Testis (tissue), 3 donors: ENCODE data around the gene FOS. TPM values are rescaled to one million over a fixed set of nuclear protein-coding genes. Genes with fewer than 3 reads are reported as not detected.
A peak's percentile ranks its signal among the peaks of the same experiment; 100 is the strongest.

Source experiments
- DNase-seq: peaks from one replicate; pipeline ENCODE4 v3.0.0-alpha.2; 2019
- H3K27ac ChIP-seq, 2 donors: fragments of 200-600 bp; sonication (generic); one replicate each; pipeline ENCODE4 v1.5.1; 2019
- H3K27me3 ChIP-seq: fragments of 200-600 bp; sonication (generic); one replicate; pipeline ENCODE4 v1.5.1; 2019
- H3K36me3 ChIP-seq: fragments of 200-600 bp; sonication (generic); one replicate; pipeline ENCODE4 v1.5.1; 2017; ENCODE audit warnings: low read depth; ENCODE audit errors: missing control alignments
- H3K4me1 ChIP-seq: fragments of 200-600 bp; sonication (generic); one replicate; pipeline ENCODE4 v1.5.1; 2019
- H3K4me3 ChIP-seq, 2 donors: fragments of 200-600 bp; sonication (generic); one replicate each; pipeline ENCODE4 v1.5.1; 2017 to 2019
- H3K9me3 ChIP-seq: fragments of 200-600 bp; sonication (generic); one replicate; pipeline ENCODE4 v1.5.1; 2017
- CTCF ChIP-seq, 3 experiments: fragments of 450-650 bp in 2 of 3; fragments of 200-600 bp in 1 of 3; sonication (generic) in 1 of 3; IDR thresholded peaks; one replicate each; pipeline ENCODE4 v1.5.1; 2016 to 2019; ENCODE audit warnings: antibody characterized with exemption in 3 of 3, mild to moderate bottlenecking in 2 of 3, moderate library complexity in 1 of 3
- POLR2A ChIP-seq: fragments of 450-650 bp; IDR thresholded peaks from one replicate; pipeline ENCODE4 v1.6.1; 2017; ENCODE audit warnings: antibody characterized with exemption, mild to moderate bottlenecking, moderate library complexity
- WGBS, 2 donors: methylation state at CpG; one replicate each; pipeline ENCODE4 v1.1.5; 2018; 5-methylcytosine and 5-hydroxymethylcytosine counted together
- intact Hi-C: fragments of 100-400 bp; cut with DNase I; formaldehyde crosslinking; loops from one replicate; pipeline ENCODE4 v1.15.1; 2023; ENCODE audit warnings: low total_unique reads
- polyA plus RNA-seq: library from polyadenylated mRNA; stranded (reverse); fragments of 350-450 nt; fragmentation: Illumina TruSeq; extraction: RNeasy Lipid Tissue Mini Kit (QIAGEN cat#74804); gene quantifications from one replicate; pipeline ENCODE4 v1.2.3, GENCODE V29; 2014; ENCODE audit warnings: low read depth, low replicate concordance; ENCODE audit not compliant: insufficient read depth
- total RNA-seq, 2 donors: library from RNA; depleted of rRNA; stranded (reverse); fragments of >200 nt; gene quantifications; one replicate each; pipeline ENCODE4 v1.2.3, GENCODE V29; 2016

FOS gene
- total and polyA plus RNA-seq, 3 donors from 2014 or later, result 44.2 to 247 (median 66.1) TPM

GRCh38 chr14:75236901-75237419 lies 41.7 kb upstream of the FOS start:
- DNase-seq, result no peak
- no peaks in the 10 kb centered on the region for H3K9me3 ChIP-seq
- WGBS, 2 donors, result 45 to 60% methylated on average over 9 of the region's 9 CpGs
- peak overlapping the region; percentile 76 to 83 for H3K27ac ChIP-seq
- peaks cover 37% of the 10 kb centered on the region for H3K4me1 ChIP-seq
- H3K36me3 ChIP-seq, result no peaks in the 10 kb centered on the region
- H3K27me3 ChIP-seq, result no peaks in the 10 kb centered on the region
- TF ChIP-seq POLR2A (no peak), CTCF (IDR thresholded peaks at IDR 0.05) (no peak)
- intact Hi-C loops, result no loop called here
- no peak overlapping the region for H3K4me3 ChIP-seq

- no peaks in the 10 kb centered on the region for H3K27me3 ChIP-seq
- H3K27ac ChIP-seq, result peak overlapping the region; percentile 9 to 76
- DNase-seq, result no peak
- no peaks in the 10 kb centered on the region for H3K9me3 ChIP-seq
- no peak for TF ChIP-seq POLR2A
- no peak for TF ChIP-seq CTCF (IDR thresholded peaks at IDR 0.05)
- peaks cover 37% of the 10 kb centered on the region for H3K4me1 ChIP-seq
- intact Hi-C loops, result no loop called here
- 49 to 74% methylated on average over 10 to 11 of the region's 11 CpGs for WGBS, 2 donors
- no peak overlapping the region for H3K4me3 ChIP-seq
- H3K36me3 ChIP-seq, result no peaks in the 10 kb centered on the region
These were observed 39.7 kb upstream of the FOS start for GRCh38 chr14:75238756-75239455.

GRCh38 chr14:75240781-75241180 lies 37.8 kb upstream of the FOS start:
- no peaks in the 10 kb centered on the region for H3K27me3 ChIP-seq
- intact Hi-C loops, result no loop called here
- peaks cover 37% of the 10 kb centered on the region for H3K4me1 ChIP-seq
- no peak overlapping the region for H3K4me3 ChIP-seq
- H3K27ac ChIP-seq, result no peak overlapping the region
- H3K9me3 ChIP-seq, result no peaks in the 10 kb centered on the region
- no peak for TF ChIP-seq CTCF (IDR thresholded peaks at IDR 0.05)
- no peak for TF ChIP-seq POLR2A
- 93 to 95% methylated on average over 6 of the region's 6 CpGs for WGBS, 2 donors
- no peak for DNase-seq
- H3K36me3 ChIP-seq, result no peaks in the 10 kb centered on the region

- DNase-seq, result peak; percentile 50
- intact Hi-C loops, result no loop called here
- WGBS, 2 donors, result 57 to 63% methylated on average over 12 of the region's 12 CpGs
- Histone ChIP-seq H3K27ac (no peak overlapping the region), H3K36me3 (no peaks in the 10 kb centered on the region), H3K27me3 (no peaks in the 10 kb centered on the region), H3K4me1 (peaks cover 21% of the 10 kb centered on the region), H3K9me3 (no peaks in the 10 kb centered on the region), H3K4me3 (no peak overlapping the region)
- TF ChIP-seq POLR2A, result no peak
- TF ChIP-seq CTCF (IDR thresholded peaks at IDR 0.05), result no peak
These were observed 35.9 kb upstream of the FOS start for GRCh38 chr14:75242546-75243273.
